Neuron (in vitro differentiated cells): ENCODE results near the gene PCARE.

Experiments
- H2AFZ ChIP-seq: one replicate; pipeline ENCODE4 v1.6.1; 2013; ENCODE audit warnings: low read depth, mild to moderate bottlenecking, inconsistent platforms, low read length, moderate library complexity
- H3K27me3 ChIP-seq: one replicate; pipeline ENCODE4 v1.6.1; 2013; ENCODE audit warnings: low read length; ENCODE audit not compliant: insufficient read depth
- H3K36me3 ChIP-seq: one replicate; pipeline ENCODE4 v1.6.1; 2013; ENCODE audit warnings: low read length; ENCODE audit not compliant: insufficient read depth
- H3K4me1 ChIP-seq: one replicate; pipeline ENCODE4 v1.6.1; 2013; ENCODE audit warnings: low read length; ENCODE audit not compliant: insufficient read depth
- H3K4me3 ChIP-seq: 2 replicates; pipeline ENCODE4 v1.5.1; 2013; ENCODE audit warnings: mild to moderate bottlenecking, low read length, moderate library complexity
- H3K9me3 ChIP-seq: one replicate; pipeline ENCODE4 v1.6.1; 2013; ENCODE audit warnings: low read length

The PCARE gene

DNA sequence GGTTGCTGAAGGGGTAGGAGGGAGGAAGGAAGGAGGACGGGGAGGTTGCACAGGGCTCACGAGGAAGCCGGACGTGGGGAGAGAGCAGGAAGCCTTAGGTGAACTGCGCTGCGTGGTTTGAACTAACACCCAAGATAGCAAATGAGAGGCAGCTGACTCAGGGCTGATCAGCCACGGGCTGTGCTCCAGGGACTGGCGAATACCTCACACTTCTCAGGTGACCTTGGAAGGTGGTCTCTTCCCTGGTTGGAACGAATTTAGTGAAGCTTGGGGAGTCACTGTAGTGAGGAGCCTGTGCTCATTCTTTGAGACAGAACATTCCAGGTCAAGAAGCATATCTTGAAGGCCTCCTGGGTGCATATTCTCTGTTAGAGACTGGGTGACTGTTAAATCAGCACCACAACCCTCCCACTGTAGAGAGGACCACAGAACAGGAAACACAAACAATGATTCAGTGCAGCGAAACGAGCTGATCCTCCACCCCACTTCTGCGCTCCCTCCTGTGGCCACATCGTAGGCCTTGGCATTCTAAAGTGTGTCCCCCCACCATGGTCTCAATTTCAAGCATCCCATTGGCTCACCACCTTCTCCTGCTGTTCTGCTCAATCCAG, 59.4 kb downstream of the PCARE start:
- no peak overlapping the region for H2AFZ ChIP-seq
- peaks cover 12% of the 10 kb centered on the region for H3K27me3 ChIP-seq
- H3K9me3 ChIP-seq: no peaks in the 10 kb centered on the region
- no peaks in the 10 kb centered on the region for H3K36me3 ChIP-seq
- H3K4me3 ChIP-seq: no peak overlapping the region
- peaks cover 2% of the 10 kb centered on the region for H3K4me1 ChIP-seq

DNA sequence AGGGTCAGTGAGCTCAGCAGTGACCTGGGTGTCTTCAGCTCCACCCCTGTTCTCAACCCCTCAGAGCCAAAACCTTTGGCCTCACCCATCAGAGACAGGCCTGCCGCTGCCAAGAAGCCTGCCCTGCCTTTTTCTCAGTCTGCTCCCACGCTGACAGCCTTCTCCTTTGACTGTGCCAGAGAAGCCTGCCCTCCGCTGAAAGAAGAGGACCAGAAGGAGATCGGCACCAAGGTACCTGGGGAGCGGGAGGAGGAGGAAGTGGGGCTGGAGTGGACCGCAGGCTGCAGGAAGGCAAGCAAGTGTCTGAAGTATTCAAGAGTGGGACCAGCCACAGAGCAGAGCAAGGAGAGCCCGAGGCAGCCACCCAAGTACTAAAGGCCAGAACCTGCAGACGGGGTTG, 60.0 kb downstream of the PCARE start:
- Histone ChIP-seq H2AFZ (no peak overlapping the region), H3K9me3 (no peaks in the 10 kb centered on the region), H3K27me3 (peaks cover 12% of the 10 kb centered on the region), H3K36me3 (no peaks in the 10 kb centered on the region), H3K4me3 (no peak overlapping the region), H3K4me1 (peaks cover 2% of the 10 kb centered on the region)

DNA sequence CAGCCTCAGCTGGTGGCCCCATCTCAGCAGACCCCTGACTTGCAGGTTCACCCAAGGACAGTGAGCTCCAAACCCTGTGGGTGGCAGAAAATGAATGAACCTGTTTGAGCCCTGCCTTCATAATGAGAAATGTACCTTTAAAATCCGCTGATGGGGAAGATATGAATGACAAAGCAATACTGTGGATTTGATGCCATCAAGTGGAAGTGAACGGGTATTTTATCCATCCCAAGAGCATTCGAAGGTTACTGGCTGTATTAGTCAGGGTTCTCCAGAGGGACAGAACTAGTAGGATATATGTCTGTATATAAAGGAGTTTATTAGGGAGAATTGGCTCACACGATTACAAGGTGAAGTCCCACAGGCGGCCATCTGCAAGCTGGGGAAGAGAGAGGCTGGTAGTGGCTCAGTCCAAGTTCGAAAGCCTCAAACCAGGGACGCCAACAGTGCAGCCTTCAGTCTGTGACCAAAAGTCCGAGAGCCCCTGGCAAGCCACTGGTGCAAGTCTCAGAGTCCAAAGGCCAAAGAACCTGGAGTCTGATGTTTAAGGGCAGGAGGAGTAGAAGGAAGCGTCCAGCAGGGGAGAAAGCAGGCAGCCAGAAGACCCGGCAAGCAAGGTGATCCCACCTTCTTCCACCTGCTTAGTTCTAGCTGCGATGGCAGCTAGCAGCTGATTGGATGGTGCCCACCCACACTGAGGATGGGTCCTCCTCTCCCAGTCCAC, 61.1 kb downstream of the PCARE start:
- Histone ChIP-seq H3K36me3 (no peaks in the 10 kb centered on the region), H3K27me3 (peaks cover 12% of the 10 kb centered on the region), H2AFZ (no peak overlapping the region)

DNA sequence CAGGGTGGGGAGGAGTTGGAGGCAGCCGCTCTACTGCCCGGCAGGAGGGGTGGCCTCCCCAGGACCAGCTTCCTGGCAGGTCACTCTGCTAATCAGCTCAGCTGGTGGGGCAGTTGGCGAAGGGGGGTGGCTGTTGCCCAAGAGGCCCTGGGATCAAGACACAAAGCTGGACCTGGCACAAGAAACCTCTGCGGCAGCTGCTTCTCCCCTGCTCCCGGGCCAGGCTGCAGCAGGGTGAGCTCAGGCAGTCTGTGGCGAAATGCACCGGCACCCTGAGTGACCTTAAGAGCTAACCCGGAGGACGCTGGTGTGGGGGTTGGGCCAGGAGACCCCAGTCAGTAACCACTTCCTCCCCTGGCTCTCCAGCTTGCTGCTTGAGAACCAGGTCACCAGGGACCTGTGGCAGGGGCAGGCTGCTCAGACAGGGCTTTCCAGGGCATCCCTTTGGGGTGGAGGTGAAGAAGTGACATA, 62.1 kb downstream of the PCARE start:
- no peaks in the 10 kb centered on the region for H3K36me3 ChIP-seq
- no peaks in the 10 kb centered on the region for H3K9me3 ChIP-seq
- H3K4me3 ChIP-seq: no peak overlapping the region
- H3K4me1 ChIP-seq: peaks cover 2% of the 10 kb centered on the region
- H2AFZ ChIP-seq: no peak overlapping the region
- peaks cover 12% of the 10 kb centered on the region for H3K27me3 ChIP-seq

More for the DNA sequence above, 61.1 kb downstream of the PCARE start:
- no peaks in the 10 kb centered on the region for H3K9me3 ChIP-seq
- H3K4me3 ChIP-seq: no peak overlapping the region
- H3K4me1 ChIP-seq: peaks cover 2% of the 10 kb centered on the region
